ENCODE measurements around the gene RB1.

The RB1 gene

DNA sequence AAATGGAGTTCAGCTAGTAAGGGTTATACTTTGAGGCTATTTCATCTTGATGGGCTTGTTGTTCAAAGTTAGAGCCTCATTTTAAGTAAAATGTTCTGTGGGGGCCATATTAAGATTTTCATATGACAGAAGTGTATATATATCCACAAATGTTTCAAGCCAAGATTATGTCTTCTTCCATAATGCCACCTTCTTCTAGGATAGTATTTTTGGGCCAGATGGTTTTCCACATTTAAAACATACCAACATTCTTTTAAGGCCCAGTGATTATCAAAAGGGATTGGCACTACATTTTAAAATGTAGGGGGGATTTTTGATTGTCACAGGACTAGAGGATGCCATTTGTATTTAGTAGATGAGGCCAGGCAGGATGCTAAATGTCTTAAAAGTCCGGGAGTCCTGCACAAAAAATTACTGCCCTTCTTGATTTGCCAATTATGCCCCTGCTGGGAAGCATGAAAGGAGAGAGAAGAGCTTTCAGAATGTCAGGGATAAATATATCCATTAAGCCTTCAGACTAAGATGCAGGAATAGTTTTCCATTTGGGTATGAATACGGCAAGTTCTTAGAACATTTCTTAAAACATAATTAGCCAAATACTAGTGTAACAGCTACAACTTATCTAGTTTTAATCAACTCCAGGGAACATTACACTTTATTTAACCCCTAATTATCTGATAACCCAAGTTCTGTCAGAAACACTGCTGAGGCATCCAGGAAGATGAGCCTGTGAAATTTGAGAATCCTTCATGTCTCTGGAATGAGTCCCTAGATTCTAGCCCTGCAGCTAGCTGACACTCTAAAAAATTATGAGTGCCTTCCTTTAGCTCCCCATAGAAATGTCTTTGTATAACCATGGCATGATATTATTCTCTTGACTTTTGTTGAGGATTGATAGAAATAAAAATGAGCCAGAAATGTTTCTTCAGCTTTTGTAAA, 36.6 kb upstream of the RB1 start:
- H3K9ac ChIP-seq (ENCODE audit: low read depth, low read length) = no peak overlapping the region
- peaks cover 4% of the 10 kb centered on the region; the same call in 1 of the 2 replicates for H3K4me1 ChIP-seq (ENCODE audit: insufficient read depth, low read length)
- H3K4me3 ChIP-seq (ENCODE audit: low read length) = no peak overlapping the region
- H3K36me3 ChIP-seq (ENCODE audit: insufficient read depth, low read length) = peaks cover 29% of the 10 kb centered on the region
- no peaks in the 10 kb centered on the region for H3K27me3 ChIP-seq (ENCODE audit: insufficient read depth, low read length)
- WGBS = 83% methylated on average over 2 of the region's 2 CpGs
- H3K9me3 ChIP-seq (ENCODE audit: insufficient read depth, low read depth, low read length) = no peaks in the 10 kb centered on the region
- H3K27ac ChIP-seq (ENCODE audit: low read depth, low read length) = no peak overlapping the region

DNA sequence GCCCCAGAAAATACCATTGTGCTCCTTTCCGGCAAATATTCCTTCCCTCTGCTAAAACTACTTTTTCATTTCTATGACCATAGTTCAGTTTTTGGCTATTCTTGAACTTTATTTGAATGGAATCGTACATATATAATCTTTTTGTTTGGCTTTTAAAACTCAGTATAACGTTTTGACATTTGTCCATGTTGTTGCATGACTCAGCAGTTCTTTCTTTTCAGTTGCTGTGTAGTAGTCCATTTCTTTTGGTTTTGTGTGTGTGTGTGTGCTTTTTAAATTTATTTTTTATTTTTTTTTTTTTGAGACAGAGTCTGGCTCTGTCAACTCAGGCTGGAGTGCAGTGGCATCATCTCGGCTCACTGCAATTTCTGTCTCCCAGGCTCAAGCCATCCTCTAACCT, 35.5 kb upstream of the RB1 start:
- Histone ChIP-seq H3K9me3 (ENCODE audit: insufficient read depth, low read depth, low read length) (no peaks in the 10 kb centered on the region), H3K27ac (ENCODE audit: low read depth, low read length) (no peak overlapping the region), H3K9ac (ENCODE audit: low read depth, low read length) (no peak overlapping the region), H3K4me1 (ENCODE audit: insufficient read depth, low read length) (peaks cover 4% of the 10 kb centered on the region; the same call in 1 of the 2 replicates), H3K4me3 (ENCODE audit: low read length) (no peak overlapping the region), H3K27me3 (ENCODE audit: insufficient read depth, low read length) (no peaks in the 10 kb centered on the region), H3K36me3 (ENCODE audit: insufficient read depth, low read length) (peaks cover 18% of the 10 kb centered on the region)
- 94% methylated on average over 4 of the region's 4 CpGs for WGBS

DNA sequence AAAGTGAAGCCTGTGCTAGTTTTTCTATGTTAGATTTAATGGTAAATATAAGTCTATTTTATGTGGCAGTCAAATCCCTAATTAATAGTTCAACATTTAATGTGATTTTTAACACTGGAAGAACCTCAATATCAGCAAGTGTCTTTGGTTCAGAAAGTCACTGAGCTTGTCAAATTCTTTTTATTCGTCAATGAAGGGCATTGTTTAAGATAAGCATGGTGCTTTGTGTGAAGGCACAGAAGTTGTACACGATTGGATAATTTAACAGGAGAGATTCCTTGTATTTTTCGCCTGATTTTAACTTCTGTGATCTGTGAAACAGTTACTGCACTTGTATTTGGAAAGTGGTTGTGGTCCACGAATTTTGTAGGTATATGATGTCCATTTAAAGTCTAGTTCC, 30.2 kb upstream of the RB1 start:
- Histone ChIP-seq H3K4me1 (ENCODE audit: insufficient read depth, low read length) (no peaks in the 10 kb centered on the region), H3K36me3 (ENCODE audit: insufficient read depth, low read length) (no peaks in the 10 kb centered on the region)
- 92% methylated on average over 4 of the region's 4 CpGs for WGBS

DNA sequence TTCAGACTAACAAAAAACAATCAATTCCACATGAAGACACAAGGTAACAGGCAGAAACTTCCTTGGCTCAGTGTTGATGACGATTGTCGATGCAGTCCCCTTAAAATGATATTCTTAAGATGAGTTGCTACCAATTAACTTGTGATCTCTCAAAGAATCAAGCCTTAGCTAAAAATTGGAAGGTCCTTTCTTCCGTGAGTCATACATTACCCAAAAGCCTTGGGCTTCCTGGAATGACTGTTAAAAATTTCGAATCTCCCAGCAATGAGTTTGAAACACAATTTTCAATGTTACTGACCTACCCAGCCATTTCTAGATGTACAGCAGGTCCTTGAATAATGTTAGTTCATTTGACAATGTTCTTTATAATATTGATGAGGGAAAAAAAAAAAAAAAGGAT, 28.0 kb upstream of the RB1 start:
- no peaks in the 10 kb centered on the region for H3K27me3 ChIP-seq (ENCODE audit: insufficient read depth, low read length)
- no peak overlapping the region for H3K9ac ChIP-seq (ENCODE audit: low read depth, low read length)
- no peaks in the 10 kb centered on the region for H3K4me1 ChIP-seq (ENCODE audit: insufficient read depth, low read length)
- H3K27ac ChIP-seq (ENCODE audit: low read depth, low read length) = no peak overlapping the region
- H3K4me3 ChIP-seq (ENCODE audit: low read length) = no peak overlapping the region
- WGBS = 96% methylated on average over 4 of the region's 4 CpGs
- no peaks in the 10 kb centered on the region for H3K9me3 ChIP-seq (ENCODE audit: insufficient read depth, low read depth, low read length)
- H3K36me3 ChIP-seq (ENCODE audit: insufficient read depth, low read length) = no peaks in the 10 kb centered on the region

More for the DNA sequence above, 30.2 kb upstream of the RB1 start:
- no peak overlapping the region for H3K4me3 ChIP-seq (ENCODE audit: low read length)
- no peak overlapping the region for H3K27ac ChIP-seq (ENCODE audit: low read depth, low read length)
- H3K9me3 ChIP-seq (ENCODE audit: insufficient read depth, low read depth, low read length) = no peaks in the 10 kb centered on the region
- H3K27me3 ChIP-seq (ENCODE audit: insufficient read depth, low read length) = no peaks in the 10 kb centered on the region
- no peak overlapping the region for H3K9ac ChIP-seq (ENCODE audit: low read depth, low read length)

DNA sequence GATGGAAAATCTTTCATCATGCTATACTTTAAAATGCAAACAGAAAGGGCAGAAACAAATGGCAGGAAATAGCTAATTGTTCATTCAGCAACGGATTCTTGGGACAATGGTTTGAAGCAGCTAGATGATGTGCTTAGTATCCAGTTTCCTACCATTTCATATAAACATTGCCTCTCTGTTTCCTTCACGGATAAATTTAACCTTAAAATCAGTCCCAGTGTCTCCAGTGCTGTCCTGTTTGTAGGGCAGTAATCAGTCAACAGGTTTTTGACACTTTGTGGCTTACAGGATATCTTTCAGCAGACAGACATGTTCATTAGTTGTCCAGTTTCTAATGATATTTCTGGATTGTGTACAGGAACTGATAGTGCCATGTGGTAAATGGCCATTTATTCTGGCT, 24.7 kb upstream of the RB1 start:
- Histone ChIP-seq H3K27me3 (ENCODE audit: insufficient read depth, low read length) (no peaks in the 10 kb centered on the region), H3K27ac (ENCODE audit: low read depth, low read length) (no peak overlapping the region), H3K4me1 (ENCODE audit: insufficient read depth, low read length) (no peaks in the 10 kb centered on the region), H3K9me3 (ENCODE audit: insufficient read depth, low read depth, low read length) (no peaks in the 10 kb centered on the region), H3K36me3 (ENCODE audit: insufficient read depth, low read length) (no peaks in the 10 kb centered on the region), H3K9ac (ENCODE audit: low read depth, low read length) (no peak overlapping the region), H3K4me3 (ENCODE audit: low read length) (no peak overlapping the region)
- WGBS = 95% methylated on average over 2 of the region's 2 CpGs

DNA sequence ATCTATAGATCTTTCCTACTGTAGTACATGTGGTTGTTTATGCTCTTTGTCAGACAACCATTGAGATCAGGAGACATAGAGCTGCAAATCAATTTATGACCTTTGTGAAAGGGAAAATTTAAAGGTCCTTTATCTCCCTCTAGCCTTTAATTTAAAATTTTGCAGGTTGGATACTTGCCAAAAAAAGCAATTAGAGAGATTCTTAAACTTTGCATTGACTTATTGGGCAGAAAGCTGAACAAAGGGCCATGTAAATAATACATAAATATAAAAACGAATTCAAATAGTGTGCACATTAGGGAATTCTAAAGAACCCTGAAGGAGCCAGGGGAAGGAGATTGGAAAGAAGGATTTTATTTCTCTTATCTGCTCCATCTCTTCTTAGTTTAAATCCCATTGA, 22.0 kb upstream of the RB1 start:
- no peak overlapping the region for H3K4me3 ChIP-seq (ENCODE audit: low read length)
- H3K36me3 ChIP-seq (ENCODE audit: insufficient read depth, low read length) = no peaks in the 10 kb centered on the region
- H3K4me1 ChIP-seq (ENCODE audit: insufficient read depth, low read length) = no peaks in the 10 kb centered on the region
- no peak overlapping the region for H3K9ac ChIP-seq (ENCODE audit: low read depth, low read length)
- WGBS = no CpG with 5 or more reads among the region's 1 CpG
- no peaks in the 10 kb centered on the region for H3K27me3 ChIP-seq (ENCODE audit: insufficient read depth, low read length)
- no peak overlapping the region for H3K27ac ChIP-seq (ENCODE audit: low read depth, low read length)
- H3K9me3 ChIP-seq (ENCODE audit: insufficient read depth, low read depth, low read length) = no peaks in the 10 kb centered on the region

DNA sequence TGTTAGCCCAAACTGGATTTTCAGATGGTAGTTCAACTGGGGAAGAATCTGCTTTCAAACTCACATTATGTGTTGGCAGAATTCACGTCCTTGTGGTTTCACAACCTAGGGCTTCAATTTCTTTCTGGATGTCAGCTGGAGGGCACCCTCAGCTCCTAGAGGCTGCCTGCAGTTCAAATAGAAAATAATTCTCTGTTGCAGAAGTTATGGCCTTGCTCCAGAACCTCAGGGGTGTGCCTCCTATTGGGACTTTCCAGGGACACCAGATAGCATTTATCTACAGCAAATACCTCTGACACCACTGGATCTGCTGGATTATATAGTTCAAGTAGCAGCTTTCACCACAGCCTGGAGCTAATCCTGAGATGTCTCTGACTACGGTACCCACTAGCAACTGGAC, 11.8 kb upstream of the RB1 start:
- no peak overlapping the region for H3K9ac ChIP-seq (ENCODE audit: low read depth, low read length)
- no peaks in the 10 kb centered on the region for H3K27me3 ChIP-seq (ENCODE audit: insufficient read depth, low read length)
- no peak overlapping the region for H3K27ac ChIP-seq (ENCODE audit: low read depth, low read length)
- H3K9me3 ChIP-seq (ENCODE audit: insufficient read depth, low read depth, low read length) = no peaks in the 10 kb centered on the region
- H3K36me3 ChIP-seq (ENCODE audit: insufficient read depth, low read length) = no peaks in the 10 kb centered on the region
- no peak overlapping the region for H3K4me3 ChIP-seq (ENCODE audit: low read length)
- H3K4me1 ChIP-seq (ENCODE audit: insufficient read depth, low read length) = no peaks in the 10 kb centered on the region
- 86% methylated on average over 2 of the region's 2 CpGs for WGBS

DNA sequence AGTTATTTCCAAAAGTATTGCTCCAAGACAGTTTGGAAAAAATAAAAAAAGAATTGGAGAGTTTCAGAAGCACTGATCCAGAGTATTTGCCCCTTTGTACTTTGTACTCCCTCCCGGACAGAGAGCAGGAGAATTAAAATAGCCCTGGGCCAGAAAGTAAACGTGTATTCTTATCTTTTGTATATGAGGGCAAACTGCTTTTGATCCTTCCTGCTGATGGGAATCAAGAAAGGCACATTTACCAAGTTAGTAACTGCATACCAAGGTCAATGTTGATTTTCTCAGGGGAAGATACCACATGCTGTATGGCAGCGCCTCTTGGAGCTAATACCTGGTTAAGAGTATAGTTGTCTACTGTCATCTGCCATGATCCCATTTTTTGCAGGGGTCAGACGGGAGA, 10.9 kb upstream of the RB1 start:
- Histone ChIP-seq H3K27ac (ENCODE audit: low read depth, low read length) (no peak overlapping the region), H3K9ac (ENCODE audit: low read depth, low read length) (no peak overlapping the region), H3K36me3 (ENCODE audit: insufficient read depth, low read length) (no peaks in the 10 kb centered on the region), H3K9me3 (ENCODE audit: insufficient read depth, low read depth, low read length) (no peaks in the 10 kb centered on the region), H3K4me1 (ENCODE audit: insufficient read depth, low read length) (no peaks in the 10 kb centered on the region), H3K4me3 (ENCODE audit: low read length) (no peak overlapping the region), H3K27me3 (ENCODE audit: insufficient read depth, low read length) (no peaks in the 10 kb centered on the region)
- 92% methylated on average over 4 of the region's 4 CpGs for WGBS

DNA sequence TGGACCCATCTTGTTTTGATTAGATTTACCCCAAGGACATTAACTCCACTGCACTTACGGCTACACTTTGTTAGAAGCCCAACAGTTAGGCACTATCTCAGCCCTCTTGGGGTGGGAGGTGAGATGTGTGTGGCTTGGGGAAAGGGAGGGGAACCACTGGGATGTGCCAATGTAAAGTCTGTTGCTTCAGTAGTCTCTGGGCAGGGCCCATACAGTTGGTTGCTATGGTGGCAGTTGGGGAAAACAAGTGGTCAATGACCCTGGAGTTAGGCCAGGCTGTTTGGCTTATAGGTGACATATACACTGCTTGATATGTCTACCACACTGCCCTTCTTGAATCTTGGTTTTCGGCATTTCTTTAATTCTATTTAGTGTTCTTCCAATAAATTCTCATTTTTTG, 8.9 kb upstream of the RB1 start:
- 94% methylated on average over 2 of the region's 2 CpGs for WGBS
- Histone ChIP-seq H3K9me3 (ENCODE audit: insufficient read depth, low read depth, low read length) (no peaks in the 10 kb centered on the region), H3K27ac (ENCODE audit: low read depth, low read length) (no peak overlapping the region), H3K9ac (ENCODE audit: low read depth, low read length) (no peak overlapping the region), H3K4me3 (ENCODE audit: low read length) (no peak overlapping the region), H3K36me3 (ENCODE audit: insufficient read depth, low read length) (no peaks in the 10 kb centered on the region), H3K27me3 (ENCODE audit: insufficient read depth, low read length) (no peaks in the 10 kb centered on the region), H3K4me1 (ENCODE audit: insufficient read depth, low read length) (no peaks in the 10 kb centered on the region)

DNA sequence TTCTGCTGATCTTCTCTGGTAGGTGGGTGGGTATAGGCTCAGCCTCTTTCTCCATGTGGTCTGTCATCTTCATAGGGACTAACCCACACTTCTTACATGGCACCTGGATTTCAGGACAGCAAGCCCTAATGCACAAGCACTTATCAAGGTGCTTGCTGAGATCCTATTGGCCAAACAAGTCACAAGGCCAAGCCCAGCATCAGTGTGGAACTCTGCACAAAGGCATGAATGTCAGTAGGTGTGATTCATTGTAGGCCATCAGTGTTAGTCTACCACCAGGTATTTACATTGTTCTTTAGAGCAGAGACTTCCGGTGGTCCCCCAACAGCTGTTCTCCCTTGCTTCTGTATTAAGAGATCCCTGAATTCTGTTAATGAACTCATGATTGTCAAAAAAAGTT, 8.3 kb upstream of the RB1 start:
- Histone ChIP-seq H3K4me1 (ENCODE audit: insufficient read depth, low read length) (no peaks in the 10 kb centered on the region), H3K4me3 (ENCODE audit: low read length) (no peak overlapping the region), H3K36me3 (ENCODE audit: insufficient read depth, low read length) (no peaks in the 10 kb centered on the region), H3K9ac (ENCODE audit: low read depth, low read length) (no peak overlapping the region), H3K27ac (ENCODE audit: low read depth, low read length) (no peak overlapping the region), H3K27me3 (ENCODE audit: insufficient read depth, low read length) (no peaks in the 10 kb centered on the region), H3K9me3 (ENCODE audit: insufficient read depth, low read depth, low read length) (no peaks in the 10 kb centered on the region)
- 82% methylated on average over 1 of the region's 1 CpG for WGBS

DNA sequence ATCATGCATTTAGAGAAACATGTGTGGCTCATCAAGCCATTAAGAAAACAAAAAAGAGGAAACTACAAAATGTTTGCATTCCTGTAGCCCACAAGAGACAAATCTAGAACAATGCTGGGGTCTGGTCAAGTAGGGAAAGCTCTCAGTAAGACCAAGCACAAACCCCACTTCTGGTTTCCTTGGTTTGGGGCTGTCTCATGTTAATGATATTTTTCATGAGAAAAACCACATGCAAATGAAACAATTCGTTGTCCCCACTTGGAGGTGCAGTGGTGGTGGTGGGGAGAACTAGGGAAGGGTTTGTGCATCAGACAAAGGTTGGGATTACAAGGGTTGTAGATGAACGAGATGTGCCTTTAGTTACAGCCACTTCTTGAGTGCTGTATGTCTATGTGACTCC, 7.0 kb upstream of the RB1 start:
- Histone ChIP-seq H3K9me3 (ENCODE audit: insufficient read depth, low read depth, low read length) (no peaks in the 10 kb centered on the region), H3K4me1 (ENCODE audit: insufficient read depth, low read length) (no peaks in the 10 kb centered on the region), H3K9ac (ENCODE audit: low read depth, low read length) (no peak overlapping the region), H3K4me3 (ENCODE audit: low read length) (no peak overlapping the region), H3K27me3 (ENCODE audit: insufficient read depth, low read length) (no peaks in the 10 kb centered on the region), H3K27ac (ENCODE audit: low read depth, low read length) (no peak overlapping the region), H3K36me3 (ENCODE audit: insufficient read depth, low read length) (no peaks in the 10 kb centered on the region)
- WGBS = 81% methylated on average over 2 of the region's 2 CpGs

All from HUES64 (cell line).